GM12891 (cell line): Measurements from ENCODE around the gene RHBDD2.
A peak's percentile ranks its signal among the peaks of the same experiment; 100 is the strongest.
"Not testable (repeated sequence)": the region's sequence is repeated elsewhere in the genome, so short reads cannot be mapped to it uniquely, and the experiment has no call there.

Experiments
- DNase-seq: peaks from one replicate; pipeline ENCODE4 v3.0.0; 2011; ENCODE audit warnings: low spot score; ENCODE audit not compliant: insufficient read length
- FAIRE-seq: peaks from 2 replicates; lab custom pipeline; 2011; peaks lifted over from hg19 to GRCh38; lab: Jason Lieb, UNC
- PAX5 ChIP-seq: IDR thresholded peaks from 2 replicates; pipeline ENCODE4 v1.6.1; 2011; ENCODE audit warnings: low read length, moderate library complexity, mild to moderate bottlenecking; ENCODE audit not compliant: insufficient read depth, severe bottlenecking
- POLR2A ChIP-seq: IDR thresholded peaks from 2 replicates; pipeline ENCODE4 v1.6.1; 2011; ENCODE audit warnings: low read depth, low read length, control low read depth
- POLR2AphosphoS5 ChIP-seq: IDR thresholded peaks from 2 replicates; pipeline ENCODE4 v1.6.1; 2011; ENCODE audit warnings: low read depth, low read length, control low read depth
- POU2F2 ChIP-seq: IDR thresholded peaks from 2 replicates; pipeline ENCODE4 v1.6.1; 2011; ENCODE audit warnings: low read depth, mild to moderate bottlenecking, control low read depth, low read length, moderate library complexity
- SPI1 ChIP-seq: IDR thresholded peaks from 2 replicates; pipeline ENCODE4 v1.6.1; 2011; ENCODE audit warnings: low read depth, low read length, control low read depth
- TAF1 ChIP-seq: IDR thresholded peaks from 2 replicates; pipeline ENCODE4 v1.6.1; 2011; ENCODE audit warnings: low read depth, low read length, control low read depth

The RHBDD2 gene

DNA sequence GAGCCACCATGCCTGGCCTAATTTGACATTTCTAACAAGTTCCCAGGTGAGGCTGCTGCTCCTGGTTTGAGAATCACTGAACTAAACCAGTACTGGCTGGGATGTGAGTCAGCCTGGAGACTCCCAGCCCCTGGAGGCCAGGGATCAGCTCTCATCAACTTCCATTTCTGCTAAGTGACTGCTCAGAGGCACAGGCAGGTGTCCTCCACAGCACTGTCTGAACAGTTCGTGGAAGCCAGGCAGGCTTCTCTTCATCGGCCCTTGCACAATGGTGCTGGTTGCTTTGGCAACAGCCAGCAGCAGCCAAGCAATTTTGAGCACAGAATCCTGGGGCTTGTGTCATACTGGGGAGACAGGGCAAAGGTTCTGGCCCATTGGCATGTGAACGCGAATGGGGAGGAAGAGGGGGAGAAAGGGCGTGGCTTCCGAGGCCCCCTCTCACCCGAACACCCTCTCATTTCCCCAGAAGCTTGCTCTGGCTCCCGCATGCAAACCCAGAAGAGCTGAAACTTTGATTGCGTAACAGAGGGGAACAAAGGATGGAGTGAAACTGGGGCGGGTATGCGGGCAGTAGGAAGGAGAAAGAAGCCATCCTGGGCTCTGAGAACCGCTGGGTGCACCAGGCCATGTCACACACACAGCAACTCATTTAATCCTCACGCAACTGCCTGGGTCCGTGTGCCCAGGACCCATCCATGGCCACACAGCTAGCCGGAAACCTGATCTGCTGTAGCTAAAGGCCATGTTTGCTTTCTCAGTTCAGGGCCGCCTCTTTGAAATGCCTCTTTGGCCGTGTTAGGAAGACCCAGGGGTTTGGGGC, 27.2 kb downstream of the RHBDD2 start:
- TF ChIP-seq POLR2AphosphoS5, result no peak
- no peak for TF ChIP-seq PAX5
- TF ChIP-seq TAF1, result no peak
- no peak for TF ChIP-seq POLR2A
- TF ChIP-seq SPI1, result no peak
- no peak for TF ChIP-seq POU2F2
- no peak for DNase-seq
- peak; percentile 38 for FAIRE-seq

DNA sequence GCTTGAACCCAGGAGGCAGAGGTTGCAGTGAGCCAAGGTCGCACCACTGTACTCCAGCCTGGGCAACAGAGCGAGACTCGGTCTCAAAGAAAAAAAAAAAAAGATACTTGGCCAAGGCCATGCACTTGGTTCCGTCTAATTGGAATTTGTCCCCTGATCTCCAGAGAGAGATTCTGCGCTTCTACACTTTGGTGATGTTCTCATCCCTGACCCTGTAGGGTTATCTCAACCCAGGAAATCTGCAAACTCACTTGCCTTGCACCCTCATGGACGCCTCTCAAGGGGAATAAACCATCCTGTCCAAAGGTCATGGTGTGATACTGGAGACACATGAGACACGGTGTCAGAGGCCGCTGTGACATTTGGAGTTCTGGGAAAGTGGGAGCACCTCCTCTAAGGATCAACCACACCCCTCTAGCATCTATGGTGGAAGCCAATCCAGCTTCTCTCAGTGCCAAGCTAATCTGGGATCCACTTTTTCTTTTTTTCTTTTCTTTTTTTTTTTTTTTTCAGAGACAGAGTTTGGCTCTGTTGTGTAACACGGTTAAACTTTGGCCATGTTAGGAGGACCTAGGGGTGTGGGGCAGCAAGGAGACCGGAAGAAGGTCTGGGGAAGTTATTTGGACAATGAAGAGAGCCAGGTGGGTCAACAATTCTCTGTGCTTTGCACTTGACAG, 28.3 kb downstream of the RHBDD2 start:
- TF ChIP-seq POLR2AphosphoS5 (no peak), SPI1 (no peak), POLR2A (no peak), PAX5 (no peak), TAF1 (no peak), POU2F2 (no peak)
- FAIRE-seq, result no peak
- no peak for DNase-seq

- not testable (repeated sequence) for FAIRE-seq, DNase-seq
Observed at GRCh38 chr7:75907668-75908039, 28.8 kb downstream of the RHBDD2 start.

GRCh38 chr7:75909521-75910132, 30.8 kb downstream of the RHBDD2 start:
- TF ChIP-seq POLR2A, result no peak
- no peak for TF ChIP-seq SPI1
- no peak for TF ChIP-seq POU2F2
- no peak for FAIRE-seq
- DNase-seq, result no peak

- FAIRE-seq, DNase-seq: not testable (repeated sequence)
Observed at GRCh38 chr7:75911186-75911585, 32.4 kb downstream of the RHBDD2 start.

- DNase-seq (no peak), FAIRE-seq (no peak)
- no peak for TF ChIP-seq POU2F2
- TF ChIP-seq PAX5, result no peak
- no peak for TF ChIP-seq SPI1
- TF ChIP-seq TAF1, result no peak
- TF ChIP-seq POLR2A, result no peak
- TF ChIP-seq POLR2AphosphoS5, result no peak
Observed at GRCh38 chr7:75913437-75913836, 34.6 kb downstream of the RHBDD2 start.

DNA sequence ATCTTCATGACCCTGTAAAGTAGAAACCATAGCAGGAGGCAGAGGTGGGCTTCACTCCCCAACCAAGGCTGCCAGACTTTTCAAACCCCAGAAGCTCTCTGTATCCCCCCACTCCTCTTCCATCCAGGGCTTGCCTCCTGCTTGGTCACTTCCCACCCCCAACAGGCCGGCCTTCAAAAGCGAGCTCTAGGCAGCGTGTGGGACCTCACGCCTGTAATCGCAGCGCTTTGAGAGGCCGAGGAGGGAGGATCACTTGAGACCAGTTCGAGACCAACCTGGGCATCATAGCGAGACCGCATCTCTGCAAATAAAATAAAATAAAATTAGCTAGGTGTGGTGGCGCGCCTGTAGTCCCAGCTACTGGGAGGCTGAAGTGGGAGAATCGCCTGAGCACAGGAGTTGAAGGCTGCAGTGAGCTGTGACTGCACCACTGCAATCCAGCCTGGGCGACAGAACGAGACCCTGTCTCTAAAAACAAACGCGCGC, 35.4 kb downstream of the RHBDD2 start:
- FAIRE-seq, result no peak
- DNase-seq, result no peak
- TF ChIP-seq POU2F2 (no peak), POLR2AphosphoS5 (no peak), TAF1 (no peak), SPI1 (no peak), POLR2A (no peak), PAX5 (no peak)

- peak; percentile 92 for DNase-seq
- peak; percentile 95 for FAIRE-seq
- TF ChIP-seq POLR2A (peak; percentile 98), POLR2AphosphoS5 (peak; percentile 98), PAX5 (no peak), SPI1 (peak; percentile 17; the same call in 1 of the 2 replicates), TAF1 (peak; percentile 94), POU2F2 (peak; percentile 83)
Observed at GRCh38 chr7:75914655-75915415, 36.0 kb downstream of the RHBDD2 start, which contains the start of gene POR. Gene POR (plus strand): TSS chr7:75915155. CDS start chr7:75954002, 38,847 bp downstream.
